ENCODE data around the gene ACYP1. TPM values are rescaled to one million over a fixed set of nuclear protein-coding genes. Genes with fewer than 3 reads are reported as not detected.
A peak's percentile ranks its signal among the peaks of the same experiment; 100 is the strongest.

Gene ACYP1
- total and polyA plus RNA-seq, 4 donors = 11.6 to 35.5 (median 16.8) TPM

DNA sequence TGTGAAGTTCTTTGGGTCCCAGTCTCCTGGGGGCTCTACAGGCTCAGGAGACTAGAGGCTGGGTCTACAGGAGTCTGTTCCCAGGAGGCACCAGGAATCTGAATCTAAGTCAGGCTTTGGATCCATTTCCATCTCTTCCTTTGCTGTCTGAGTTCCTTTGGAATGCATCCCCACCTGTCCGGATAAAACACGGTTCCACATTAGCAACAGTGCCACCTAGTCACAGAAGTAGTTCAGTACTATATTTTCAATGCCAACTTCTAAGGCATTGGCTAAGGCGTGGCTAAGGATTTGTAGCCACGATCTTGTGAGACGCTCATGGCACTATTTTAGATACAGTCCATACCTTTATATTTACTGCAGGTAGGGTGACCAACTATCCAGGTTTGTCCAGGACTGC is 20.7 kb upstream of the ACYP1 start:
- DNase-seq = no peak

DNA sequence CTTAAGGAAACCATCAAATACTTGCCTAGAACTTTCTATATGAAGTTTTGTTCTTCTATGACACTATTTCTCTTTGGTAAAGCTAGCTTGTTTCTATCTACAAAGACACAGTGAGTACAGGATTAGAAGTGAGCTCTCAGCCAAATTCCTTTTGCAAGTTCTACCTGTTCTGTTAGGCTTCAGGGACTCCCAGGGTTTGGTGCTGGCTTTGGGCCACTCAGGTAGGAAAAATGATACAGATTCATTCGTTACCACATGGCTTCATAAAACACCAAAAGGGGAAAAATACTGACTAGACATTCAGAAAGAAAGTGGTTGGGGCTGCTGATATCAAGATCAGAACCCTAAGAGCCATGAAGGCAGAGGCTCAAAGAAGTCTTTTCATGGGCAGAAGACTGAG is 19.4 kb upstream of the ACYP1 start:
- ATAC-seq (ENCODE audit: insufficient read depth, low FRiP score) (no peak), DNase-seq (no peak)
- no peak overlapping the region for H3K9ac ChIP-seq (ENCODE audit: insufficient read depth in 1 of 2, low read length in 2 of 2)
- WGBS, 2 donors = 79 to 96% methylated on average over 1 of the region's 1 CpG
- no peak for TF ChIP-seq CTCF (IDR thresholded peaks at IDR 0.05; ENCODE audit: control extremely low read depth, extremely low read depth)
- H3K9me3 ChIP-seq (ENCODE audit: control insufficient read depth in 4 of 4, insufficient read depth in 3 of 4, low read length in 3 of 4) = no peaks in the 10 kb centered on the region
- no peak overlapping the region for H3K27ac ChIP-seq (ENCODE audit: low read depth in 1 of 2, low read length in 1 of 2)
- H3K4me3 ChIP-seq = no peak overlapping the region
- H3K27me3 ChIP-seq (ENCODE audit: control insufficient read depth in 3 of 3, insufficient read depth in 3 of 3, low read length in 2 of 3) = no peaks in the 10 kb centered on the region
- H3K36me3 ChIP-seq (ENCODE audit: control insufficient read depth in 4 of 4, insufficient read depth in 4 of 4, low read length in 4 of 4) = peaks cover 29 to 51% (median 36%) of the 10 kb centered on the region in 4 donors
- peaks cover 0 to 32% (median 12%) of the 10 kb centered on the region in 5 donors for H3K4me1 ChIP-seq (ENCODE audit: control insufficient read depth in 5 of 5, insufficient read depth in 5 of 5, low read length in 5 of 5)

More for the DNA sequence above, 20.7 kb upstream of the ACYP1 start:
- Histone ChIP-seq H3K4me3 (no peak overlapping the region), H3K9ac (ENCODE audit: insufficient read depth in 1 of 2, low read length in 2 of 2) (no peak overlapping the region), H3K36me3 (ENCODE audit: control insufficient read depth in 4 of 4, insufficient read depth in 4 of 4, low read length in 4 of 4) (peaks cover 32 to 52% (median 40%) of the 10 kb centered on the region in 4 donors), H3K4me1 (ENCODE audit: control insufficient read depth in 5 of 5, insufficient read depth in 5 of 5, low read length in 5 of 5) (peaks cover 0 to 28% (median 12%) of the 10 kb centered on the region in 5 donors), H3K27me3 (ENCODE audit: control insufficient read depth in 3 of 3, insufficient read depth in 3 of 3, low read length in 2 of 3) (no peaks in the 10 kb centered on the region), H3K27ac (ENCODE audit: low read depth in 1 of 2, low read length in 1 of 2) (no peak overlapping the region), H3K9me3 (ENCODE audit: control insufficient read depth in 4 of 4, insufficient read depth in 3 of 4, low read length in 3 of 4) (no peaks in the 10 kb centered on the region)
- WGBS, 2 donors = 68 to 77% methylated on average over 5 of the region's 5 CpGs
- TF ChIP-seq CTCF (IDR thresholded peaks at IDR 0.05; ENCODE audit: control extremely low read depth, extremely low read depth) = no peak
- no peak for ATAC-seq (ENCODE audit: insufficient read depth, low FRiP score)

DNA sequence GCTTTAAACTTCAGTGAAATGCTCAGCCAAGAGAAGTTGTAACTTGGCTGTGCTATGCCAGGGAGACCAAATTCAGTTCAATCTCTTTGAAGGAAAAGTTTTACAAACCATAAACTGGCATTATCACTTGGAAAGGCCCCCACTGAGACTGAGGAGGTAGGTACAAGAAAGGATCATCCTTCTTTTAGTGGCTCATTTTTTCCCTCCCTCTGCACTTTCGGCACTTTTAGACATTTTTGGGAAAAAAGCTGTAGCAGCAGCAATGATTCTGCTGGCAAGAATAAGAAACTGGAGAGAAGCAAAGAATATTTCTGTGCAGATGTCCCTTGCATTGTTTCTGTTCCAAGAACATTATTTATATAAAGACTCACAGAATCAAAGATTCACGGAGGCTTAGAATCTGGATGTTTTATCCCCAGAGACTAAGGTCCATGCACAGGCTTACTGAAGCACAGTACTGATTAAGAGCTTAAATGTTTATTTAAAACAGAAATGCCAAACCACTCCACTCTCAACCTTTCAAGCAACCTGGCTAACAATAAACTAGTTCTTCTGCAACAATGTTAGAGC is 17.9 kb upstream of the ACYP1 start:
- no peak overlapping the region for H3K27ac ChIP-seq (ENCODE audit: low read depth in 1 of 2, low read length in 1 of 2)
- peaks cover 22 to 42% (median 25%) of the 10 kb centered on the region in 4 donors for H3K36me3 ChIP-seq (ENCODE audit: control insufficient read depth in 4 of 4, insufficient read depth in 4 of 4, low read length in 4 of 4)
- peaks cover 0 to 30% (median 12%) of the 10 kb centered on the region in 5 donors for H3K4me1 ChIP-seq (ENCODE audit: control insufficient read depth in 5 of 5, insufficient read depth in 5 of 5, low read length in 5 of 5)
- no peak for TF ChIP-seq CTCF (IDR thresholded peaks at IDR 0.05; ENCODE audit: control extremely low read depth, extremely low read depth)
- H3K9ac ChIP-seq (ENCODE audit: insufficient read depth in 1 of 2, low read length in 2 of 2) = peak overlapping the region in 1 of 2 donors; percentile 59
- WGBS, 2 donors = 84 to 92% methylated on average over 2 of the region's 2 CpGs
- no peak overlapping the region for H3K4me3 ChIP-seq
- H3K9me3 ChIP-seq (ENCODE audit: control insufficient read depth in 4 of 4, insufficient read depth in 3 of 4, low read length in 3 of 4) = no peaks in the 10 kb centered on the region
- DNase-seq (peak in 2 of 3 donors; percentile 58 to 65), ATAC-seq (ENCODE audit: insufficient read depth, low FRiP score) (no peak)
- H3K27me3 ChIP-seq (ENCODE audit: control insufficient read depth in 3 of 3, insufficient read depth in 3 of 3, low read length in 2 of 3) = no peaks in the 10 kb centered on the region

DNA sequence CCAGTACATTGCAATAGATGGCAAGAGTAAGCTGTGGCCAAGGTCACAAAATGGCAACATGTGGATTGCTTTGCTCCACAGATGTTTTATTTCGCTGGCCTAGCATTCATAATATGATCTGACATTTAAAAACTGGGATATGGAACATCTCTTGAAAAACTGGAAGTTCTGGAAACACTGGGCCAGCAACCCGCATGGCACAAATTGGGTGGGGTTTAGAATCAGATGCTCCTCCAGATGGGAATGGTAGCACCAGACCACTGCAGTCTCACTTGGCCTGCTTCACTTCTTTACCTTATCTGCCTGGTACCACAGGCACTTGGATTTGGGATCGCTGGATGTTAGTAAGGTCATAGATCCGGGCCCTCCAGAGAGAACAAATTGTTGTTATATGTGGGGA is 15.7 kb upstream of the ACYP1 start:
- no peak for ATAC-seq (ENCODE audit: insufficient read depth, low FRiP score)
- no peak overlapping the region for H3K9ac ChIP-seq (ENCODE audit: insufficient read depth in 1 of 2, low read length in 2 of 2)

More for the DNA sequence above, 15.7 kb upstream of the ACYP1 start:
- Histone ChIP-seq H3K36me3 (ENCODE audit: control insufficient read depth in 4 of 4, insufficient read depth in 4 of 4, low read length in 4 of 4) (peaks cover 6 to 24% (median 13%) of the 10 kb centered on the region in 4 donors), H3K9me3 (ENCODE audit: control insufficient read depth in 4 of 4, insufficient read depth in 3 of 4, low read length in 3 of 4) (no peaks in the 10 kb centered on the region), H3K4me1 (ENCODE audit: control insufficient read depth in 5 of 5, insufficient read depth in 5 of 5, low read length in 5 of 5) (peaks cover 0 to 30% (median 12%) of the 10 kb centered on the region in 5 donors), H3K27me3 (ENCODE audit: control insufficient read depth in 3 of 3, insufficient read depth in 3 of 3, low read length in 2 of 3) (no peaks in the 10 kb centered on the region), H3K27ac (ENCODE audit: low read depth in 1 of 2, low read length in 1 of 2) (no peak overlapping the region), H3K4me3 (no peak overlapping the region)
- no peak for DNase-seq
- no peak for TF ChIP-seq CTCF (IDR thresholded peaks at IDR 0.05; ENCODE audit: control extremely low read depth, extremely low read depth)
- 46 to 49% methylated on average over 4 of the region's 4 CpGs for WGBS, 2 donors

All from lung (tissue), 12 donors.